ENCODE measurements around the gene BLOC1S1. TPM values are rescaled to one million over a fixed set of nuclear protein-coding genes. Genes with fewer than 3 reads are reported as not detected.

BLOC1S1 gene
- total and polyA plus RNA-seq, 10 of the 15 experiments (the other 5 are each of a cell fraction or from before 2014, with no cell fraction given), result 126 to 285 (median 166) TPM

GRCh38 chr12:55728939-55729818 lies 13.3 kb downstream of the BLOC1S1 start, which contains the start of gene CD63 (continued):
- TF ChIP-seq ZBTB11 (CRISPR knock-in tag; IDR thresholded peaks at IDR 0.05), result no peak
- TF ChIP-seq MTA2 (IDR thresholded peaks at IDR 0.05; ENCODE audit: low read depth), result peak; percentile 60; the same call in 1 of the 2 replicates
- no peak for TF ChIP-seq RBBP5 (conservative IDR thresholded peaks at IDR 0.05)
- no peak for TF ChIP-seq E2F4 (IDR thresholded peaks at IDR 0.05; ENCODE audit: low read depth, low read length)
- TF ChIP-seq KAT2A (conservative IDR thresholded peaks at IDR 0.05; ENCODE audit: control insufficient read depth, low read depth, low read length), result no peak
- TF ChIP-seq PAX8 (IDR thresholded peaks at IDR 0.05), result 0 out of 2 replicates have a peak, but pooled peaks have one; percentile 20
- TF ChIP-seq NR2F1 (conservative IDR thresholded peaks at IDR 0.05), result peak; percentile 99

Measured in GM12878 (cell line).